ENCODE results near the gene RPL3. TPM values are rescaled to one million over a fixed set of nuclear protein-coding genes. Genes with fewer than 3 reads are reported as not detected.

The RPL3 gene
- total and polyA plus RNA-seq, 2 of the 4 experiments (the other 2 are of a cell fraction), result 2,871 to 3,312 TPM

DNA sequence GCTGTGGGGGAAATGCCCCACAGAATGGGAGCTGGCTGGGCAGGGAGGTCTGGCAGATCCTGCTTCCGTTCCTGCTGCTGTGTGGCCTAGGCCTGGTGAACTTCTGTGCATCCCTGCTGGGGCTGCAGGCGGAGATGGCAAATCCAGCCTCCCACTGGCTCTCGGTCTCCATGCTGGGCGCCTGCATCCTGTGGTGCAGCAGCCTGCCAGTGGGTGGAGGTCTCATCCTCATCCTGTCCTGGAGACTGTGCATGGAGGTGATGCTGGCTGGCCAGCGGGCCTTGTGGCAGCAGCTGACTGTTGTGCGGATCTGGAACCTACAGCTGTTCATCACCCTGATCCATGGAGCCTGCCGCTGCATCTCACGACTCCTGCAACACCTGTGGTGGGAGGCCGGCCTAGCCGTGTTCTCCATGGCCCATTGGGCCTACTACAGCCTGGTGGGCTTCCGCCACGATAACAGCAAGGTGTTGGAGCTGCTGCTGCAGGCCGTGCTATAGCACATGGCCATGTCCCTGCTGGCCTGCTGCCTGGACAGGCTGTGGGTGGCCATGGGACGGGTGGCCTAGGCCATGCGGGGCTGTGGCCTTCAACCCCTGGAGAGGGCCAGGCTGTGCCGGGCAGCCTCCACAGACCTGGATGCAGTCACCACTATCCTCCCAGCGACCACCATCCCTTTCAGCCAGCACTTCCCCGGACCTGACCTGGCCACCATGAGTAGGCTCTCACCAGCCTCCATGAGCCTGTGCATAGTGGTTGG lies 8.8 kb upstream of the RPL3 start:
- no peaks in the 10 kb centered on the region for H3K9me3 ChIP-seq (ENCODE audit: control insufficient read depth, insufficient read depth, low read length)
- peak overlapping the region; percentile 28 for H2AK9ac ChIP-seq (replicated peaks; ENCODE audit: low read depth, low read length, poor library complexity)
- ATAC-seq (ENCODE audit: low read depth), result no peak
- H3K9me1 ChIP-seq (ENCODE audit: insufficient read depth, low read length), result peaks cover 3% of the 10 kb centered on the region
- no peak overlapping the region for H4K5ac ChIP-seq (ENCODE audit: low read depth, low read length)
- H2BK15ac ChIP-seq (ENCODE audit: low read depth, low read length), result no peak overlapping the region
- TF ChIP-seq BHLHE40 (IDR thresholded peaks at IDR 0.05; ENCODE audit: low read depth, low read length) (no peak), SMC3 (IDR thresholded peaks at IDR 0.05; ENCODE audit: low read depth, low read length) (no peak), CEBPB (IDR thresholded peaks at IDR 0.05; ENCODE audit: low read depth, low read length) (no peak), NFE2L2 (IDR thresholded peaks at IDR 0.05; ENCODE audit: low read depth, low read length) (no peak), MAZ (IDR thresholded peaks at IDR 0.05; ENCODE audit: borderline replicate concordance, low read depth, low read length) (no peak), MAFK (IDR thresholded peaks at IDR 0.05; ENCODE audit: low read depth, low read length) (no peak), CHD1 (IDR thresholded peaks at IDR 0.05; ENCODE audit: low read depth, low read length) (no peak)
- TF ChIP-seq, protein P1, sequence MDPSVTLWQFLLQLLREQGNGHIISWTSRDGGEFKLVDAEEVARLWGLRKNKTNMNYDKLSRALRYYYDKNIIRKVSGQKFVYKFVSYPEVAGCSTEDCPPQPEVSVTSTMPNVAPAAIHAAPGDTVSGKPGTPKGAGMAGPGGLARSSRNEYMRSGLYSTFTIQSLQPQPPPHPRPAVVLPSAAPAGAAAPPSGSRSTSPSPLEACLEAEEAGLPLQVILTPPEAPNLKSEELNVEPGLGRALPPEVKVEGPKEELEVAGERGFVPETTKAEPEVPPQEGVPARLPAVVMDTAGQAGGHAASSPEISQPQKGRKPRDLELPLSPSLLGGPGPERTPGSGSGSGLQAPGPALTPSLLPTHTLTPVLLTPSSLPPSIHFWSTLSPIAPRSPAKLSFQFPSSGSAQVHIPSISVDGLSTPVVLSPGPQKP (IDR thresholded peaks at IDR 0.05; ENCODE audit: borderline replicate concordance, low read depth, low read length), result no peak
- TF ChIP-seq, protein P2, sequence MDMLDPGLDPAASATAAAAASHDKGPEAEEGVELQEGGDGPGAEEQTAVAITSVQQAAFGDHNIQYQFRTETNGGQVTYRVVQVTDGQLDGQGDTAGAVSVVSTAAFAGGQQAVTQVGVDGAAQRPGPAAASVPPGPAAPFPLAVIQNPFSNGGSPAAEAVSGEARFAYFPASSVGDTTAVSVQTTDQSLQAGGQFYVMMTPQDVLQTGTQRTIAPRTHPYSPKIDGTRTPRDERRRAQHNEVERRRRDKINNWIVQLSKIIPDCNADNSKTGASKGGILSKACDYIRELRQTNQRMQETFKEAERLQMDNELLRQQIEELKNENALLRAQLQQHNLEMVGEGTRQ (IDR thresholded peaks at IDR 0.05; ENCODE audit: low read depth, low read length), result no peak
- WGBS, 2 experiments (ENCODE audit: extremely low coverage in 2 of 2, insufficient read length in 1 of 2), result 84% methylated on average over 11 of the region's 18 CpGs; no CpG with 5 or more reads in 1 of the 2 experiments
- no peak overlapping the region for H4K91ac ChIP-seq (ENCODE audit: insufficient read depth, low read depth, low read length)
- H3K27ac ChIP-seq (ENCODE audit: insufficient read depth, low read length), result no peak overlapping the region
- H3K9ac ChIP-seq (ENCODE audit: low read depth, low read length), result no peak overlapping the region
- no peak overlapping the region for H2BK20ac ChIP-seq (ENCODE audit: low read depth, low read length)
- H3K79me1 ChIP-seq (ENCODE audit: low read depth in 1 of 2, low read length in 2 of 2), result no peaks in the 10 kb centered on the region
- no peak overlapping the region for H3K4me2 ChIP-seq (ENCODE audit: low read depth, low read length)
- H3K4ac ChIP-seq (ENCODE audit: low read depth, low read length), result no peak overlapping the region
- intact Hi-C loops (cut with micrococcal nuclease), result no loop called here
- no peak overlapping the region for H2AK5ac ChIP-seq (ENCODE audit: low read depth, low read length)
- ChIA-PET CTCF (no interaction called here), POLR2A (ENCODE audit: unreplicated experiment) (no interaction called here)
- H3K4me3 ChIP-seq (ENCODE audit: insufficient read depth, low read depth, low read length), result no peak overlapping the region
- no peak for DNase-seq
- H3K23ac ChIP-seq (ENCODE audit: low read depth, low read length), result no peak overlapping the region
- peak overlapping the region; percentile 43 for H2AFZ ChIP-seq (replicated peaks; ENCODE audit: low read length, poor library complexity)
- in situ Hi-C loops (cut with MboI; ENCODE audit: low sequenced_read_pairs), result no loop called here
- H4K20me1 ChIP-seq (ENCODE audit: insufficient read depth, low read length), result no peaks in the 10 kb centered on the region
- no peak overlapping the region for H2BK5ac ChIP-seq (ENCODE audit: low read depth, low read length, poor library complexity, severe bottlenecking)
- dilution Hi-C loops (cut with HindIII; ENCODE audit: low sequenced_read_pairs, unreplicated experiment), result no loop called here
- no TSS peak for BruUV-seq (replicated peaks)
- H3K14ac ChIP-seq (replicated peaks; ENCODE audit: low read depth, low read length), result no peak overlapping the region
- peaks cover 2% of the 10 kb centered on the region; the same call in 1 of the 2 replicates for H3K4me1 ChIP-seq (ENCODE audit: control insufficient read depth, insufficient read depth, low read length)
- H3K18ac ChIP-seq (ENCODE audit: low read depth, low read length), result no peak overlapping the region
- H4K8ac ChIP-seq (ENCODE audit: low read depth in 2 of 2, low read length in 2 of 2), result no peak overlapping the region
- no peak overlapping the region for H2BK120ac ChIP-seq (ENCODE audit: low read depth, low read length)
- no peaks in the 10 kb centered on the region for H3K27me3 ChIP-seq (ENCODE audit: control insufficient read depth, insufficient read depth, low read length)
- no peak overlapping the region for H3K56ac ChIP-seq (ENCODE audit: extremely low read depth, insufficient read depth, low read length)
- H3K36me3 ChIP-seq (ENCODE audit: control insufficient read depth, insufficient read depth, low read length), result no peaks in the 10 kb centered on the region

All from IMR-90 (cell line).